ENCODE results near the gene PPP1R14C. TPM values are rescaled to one million over a fixed set of nuclear protein-coding genes. Genes with fewer than 3 reads are reported as not detected.

Gene PPP1R14C
- polyA plus RNA-seq, 3 donors: 0.11 TPM; not detected in 2

DNA sequence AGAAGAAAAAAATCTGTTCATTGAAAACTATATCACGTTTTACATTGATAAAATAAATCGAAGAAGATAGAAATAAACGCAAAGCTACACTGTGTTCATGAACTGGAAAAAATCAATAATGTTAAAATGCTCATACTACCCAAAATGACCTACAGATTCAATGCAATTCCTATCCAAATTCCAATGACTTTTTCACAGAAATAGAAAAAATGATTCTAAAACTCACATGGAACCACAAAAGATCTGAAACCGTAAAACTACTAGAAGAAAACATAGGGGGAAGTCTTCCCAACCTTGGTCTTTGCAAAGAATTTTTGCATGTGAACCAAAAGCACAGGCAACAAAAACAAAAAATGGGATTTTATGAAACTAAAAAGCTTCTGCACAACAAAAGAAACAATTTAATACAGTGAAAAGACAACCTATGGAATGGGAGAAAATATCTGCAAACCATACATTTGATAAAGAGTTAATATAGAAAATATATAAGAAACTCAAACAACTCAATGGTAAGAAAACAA, 40.0 kb upstream of the PPP1R14C start:
- TF ChIP-seq, protein P1, sequence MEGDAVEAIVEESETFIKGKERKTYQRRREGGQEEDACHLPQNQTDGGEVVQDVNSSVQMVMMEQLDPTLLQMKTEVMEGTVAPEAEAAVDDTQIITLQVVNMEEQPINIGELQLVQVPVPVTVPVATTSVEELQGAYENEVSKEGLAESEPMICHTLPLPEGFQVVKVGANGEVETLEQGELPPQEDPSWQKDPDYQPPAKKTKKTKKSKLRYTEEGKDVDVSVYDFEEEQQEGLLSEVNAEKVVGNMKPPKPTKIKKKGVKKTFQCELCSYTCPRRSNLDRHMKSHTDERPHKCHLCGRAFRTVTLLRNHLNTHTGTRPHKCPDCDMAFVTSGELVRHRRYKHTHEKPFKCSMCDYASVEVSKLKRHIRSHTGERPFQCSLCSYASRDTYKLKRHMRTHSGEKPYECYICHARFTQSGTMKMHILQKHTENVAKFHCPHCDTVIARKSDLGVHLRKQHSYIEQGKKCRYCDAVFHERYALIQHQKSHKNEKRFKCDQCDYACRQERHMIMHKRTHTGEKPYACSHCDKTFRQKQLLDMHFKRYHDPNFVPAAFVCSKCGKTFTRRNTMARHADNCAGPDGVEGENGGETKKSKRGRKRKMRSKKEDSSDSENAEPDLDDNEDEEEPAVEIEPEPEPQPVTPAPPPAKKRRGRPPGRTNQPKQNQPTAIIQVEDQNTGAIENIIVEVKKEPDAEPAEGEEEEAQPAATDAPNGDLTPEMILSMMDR (IDR thresholded peaks at IDR 0.05): no peak
- Histone ChIP-seq H3K36me3 (replicated peaks in 1 of 2; ENCODE audit: control insufficient read depth in 1 of 2, insufficient read depth in 2 of 2, low read length in 2 of 2) (no peaks in the 10 kb centered on the region), H3K79me2 (ENCODE audit: insufficient read depth, low read length) (no peaks in the 10 kb centered on the region), H3K9ac (ENCODE audit: insufficient read depth, low read length, poor library complexity, severe bottlenecking) (no peak overlapping the region), H3K27me3 (ENCODE audit: control insufficient read depth in 2 of 2, insufficient read depth in 2 of 2, low read length in 2 of 2) (no peaks in the 10 kb centered on the region), H3K4me3 (replicated peaks in 1 of 3; ENCODE audit: low read depth in 2 of 3, low read length in 3 of 3) (no peak overlapping the region), H2AFZ (ENCODE audit: insufficient read depth, low read depth, low read length, poor library complexity, severe bottlenecking) (no peak overlapping the region), H3K4me2 (replicated peaks; ENCODE audit: extremely low read depth, low read length, poor library complexity, severe bottlenecking) (no peak overlapping the region), H3K27ac (ENCODE audit: low read depth in 1 of 2, low read length in 2 of 2) (no peak overlapping the region), H3K9me3 (replicated peaks in 1 of 2; ENCODE audit: control insufficient read depth in 1 of 2, insufficient read depth in 1 of 2, low read length in 2 of 2) (no peaks in the 10 kb centered on the region), H4K20me1 (ENCODE audit: insufficient read depth, low read length) (no peaks in the 10 kb centered on the region), H3K4me1 (ENCODE audit: control insufficient read depth in 1 of 2, insufficient read depth in 2 of 2, low read length in 2 of 2) (no peaks in the 10 kb centered on the region)
- Mint-ChIP-seq H3K9me3 (peaks cover 0 to 10% (median 4%) of the 10 kb centered on the region in 7 donors), H3K27me3 (ENCODE audit: low read depth in 3 of 3) (peaks cover 6 to 13% (median 7%) of the 10 kb centered on the region in 3 donors), H3K27ac (no peak overlapping the region), H3K4me1 (no peaks in the 10 kb centered on the region), H3K4me3 (no peak overlapping the region), H3K36me3 (no peaks in the 10 kb centered on the region)
- no peak for DNase-seq
- WGBS (ENCODE audit: insufficient coverage): no CpG with 5 or more reads among the region's 4 CpGs
- intact Hi-C loops (cut with micrococcal nuclease): no loop called here

DNA sequence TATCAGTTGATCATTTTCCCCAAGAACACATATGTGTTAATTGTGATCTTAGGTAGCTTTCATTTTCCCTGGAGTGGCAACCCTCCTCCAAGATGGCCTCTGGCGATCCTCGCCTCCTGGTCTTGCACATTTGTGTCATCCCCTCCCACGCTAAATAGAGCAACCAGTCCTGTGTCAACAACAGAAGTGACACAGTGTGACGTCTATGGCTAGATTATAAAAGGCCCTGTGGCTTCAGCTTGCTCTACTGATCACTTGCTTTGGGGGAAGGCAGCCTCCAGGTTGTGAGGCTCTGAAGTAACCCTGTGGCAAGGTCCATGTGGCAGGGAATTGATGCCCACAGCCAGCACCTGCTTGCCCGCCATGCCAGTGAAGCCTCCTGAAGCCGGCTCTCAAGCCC, 30.6 kb upstream of the PPP1R14C start:
- intact Hi-C loops (cut with micrococcal nuclease): no loop called here
- Mint-ChIP-seq H3K4me3 (no peak overlapping the region), H3K36me3 (no peaks in the 10 kb centered on the region)

More for the DNA sequence above, 30.6 kb upstream of the PPP1R14C start:
- TF ChIP-seq, protein P1 (IDR thresholded peaks at IDR 0.05): no peak
- H3K4me1 ChIP-seq (ENCODE audit: control insufficient read depth in 1 of 2, insufficient read depth in 2 of 2, low read length in 2 of 2): no peaks in the 10 kb centered on the region
- no peak overlapping the region for H3K9ac ChIP-seq (ENCODE audit: insufficient read depth, low read length, poor library complexity, severe bottlenecking)
- H3K36me3 ChIP-seq (replicated peaks in 1 of 2; ENCODE audit: control insufficient read depth in 1 of 2, insufficient read depth in 2 of 2, low read length in 2 of 2): no peaks in the 10 kb centered on the region
- Mint-ChIP-seq H3K27ac (no peak overlapping the region), H3K4me1 (no peaks in the 10 kb centered on the region), H3K27me3 (ENCODE audit: low read depth in 3 of 3) (peaks cover 1 to 9% (median 9%) of the 10 kb centered on the region in 3 donors), H3K9me3 (peaks cover 0 to 12% (median 4%) of the 10 kb centered on the region in 7 donors)
- H4K20me1 ChIP-seq (ENCODE audit: insufficient read depth, low read length): no peaks in the 10 kb centered on the region
- no peak overlapping the region for H3K27ac ChIP-seq (ENCODE audit: low read depth in 1 of 2, low read length in 2 of 2)
- no peaks in the 10 kb centered on the region for H3K79me2 ChIP-seq (ENCODE audit: insufficient read depth, low read length)
- no peaks in the 10 kb centered on the region for H3K9me3 ChIP-seq (replicated peaks in 1 of 2; ENCODE audit: control insufficient read depth in 1 of 2, insufficient read depth in 1 of 2, low read length in 2 of 2)
- no peak overlapping the region for H3K4me3 ChIP-seq (replicated peaks in 1 of 3; ENCODE audit: low read depth in 2 of 3, low read length in 3 of 3)
- no peak overlapping the region for H3K4me2 ChIP-seq (replicated peaks; ENCODE audit: extremely low read depth, low read length, poor library complexity, severe bottlenecking)
- no peak for DNase-seq
- no peak overlapping the region for H2AFZ ChIP-seq (ENCODE audit: insufficient read depth, low read depth, low read length, poor library complexity, severe bottlenecking)
- WGBS (ENCODE audit: insufficient coverage): 93% methylated on average over 5 of the region's 6 CpGs
- no peaks in the 10 kb centered on the region for H3K27me3 ChIP-seq (ENCODE audit: control insufficient read depth in 2 of 2, insufficient read depth in 2 of 2, low read length in 2 of 2)
